GM23248 (cell line): ENCODE data around the gene NXPH4.

Experiments used
- EZH2 ChIP-seq: fragments of 200-600 bp; sonication (generic); IDR thresholded peaks from 2 replicates; pipeline ENCODE4 v1.6.1; 2018; ENCODE audit warnings: antibody characterized with exemption, mild to moderate bottlenecking; ENCODE audit not compliant: insufficient read depth, poor library complexity, severe bottlenecking
- EZH2phosphoT487 ChIP-seq: fragments of 200-600 bp; sonication (generic); IDR thresholded peaks from 2 replicates; pipeline ENCODE4 v1.6.1; 2018; ENCODE audit warnings: antibody characterized with exemption, moderate library complexity, mild to moderate bottlenecking, low read depth; ENCODE audit not compliant: insufficient read depth

- TF ChIP-seq EZH2 (no peak), EZH2phosphoT487 (no peak)
Measured at GRCh38 chr12:57203791-57204190, 12.8 kb upstream of the NXPH4 start.
